Activated CD4-positive, alpha-beta T cell treated with anti-CD3 and anti-CD28 coated beads, Interleukin-10, Interleukin-2, amounts not matched to agents 100 ng/mL and 50 ng/mL, durations not matched to agents 16 hours and 8 hours (primary cell): ENCODE data around the gene ATP1B1.
"Not testable (repeated sequence)": the region's sequence is repeated elsewhere in the genome, so short reads cannot be mapped to it uniquely, and the experiment has no call there.

Experiments used
- DNase-seq: peaks from one replicate; pipeline ENCODE4 v3.0.0-alpha.2; 2020

Gene ATP1B1

DNA sequence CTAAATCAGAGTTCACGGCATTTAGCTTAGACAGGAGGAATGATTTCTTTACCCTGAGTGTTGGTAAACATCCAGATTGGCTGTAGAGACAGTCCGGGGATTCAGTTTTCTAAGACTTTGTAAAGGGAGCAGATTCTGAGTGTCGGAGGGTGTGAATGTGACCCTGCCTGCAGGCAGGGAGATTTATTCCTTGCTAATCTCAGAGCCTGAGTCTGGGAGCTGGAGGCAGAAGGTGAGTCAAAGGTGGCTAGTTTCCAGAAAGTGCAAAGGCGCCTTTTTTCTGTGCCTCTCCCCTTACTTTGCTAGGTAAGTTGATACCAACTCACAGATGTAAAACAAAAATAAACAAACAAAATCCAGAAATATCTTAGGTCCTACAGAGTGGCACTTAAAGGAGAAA is 11.7 kb downstream of the ATP1B1 start:
- no peak for DNase-seq

DNA sequence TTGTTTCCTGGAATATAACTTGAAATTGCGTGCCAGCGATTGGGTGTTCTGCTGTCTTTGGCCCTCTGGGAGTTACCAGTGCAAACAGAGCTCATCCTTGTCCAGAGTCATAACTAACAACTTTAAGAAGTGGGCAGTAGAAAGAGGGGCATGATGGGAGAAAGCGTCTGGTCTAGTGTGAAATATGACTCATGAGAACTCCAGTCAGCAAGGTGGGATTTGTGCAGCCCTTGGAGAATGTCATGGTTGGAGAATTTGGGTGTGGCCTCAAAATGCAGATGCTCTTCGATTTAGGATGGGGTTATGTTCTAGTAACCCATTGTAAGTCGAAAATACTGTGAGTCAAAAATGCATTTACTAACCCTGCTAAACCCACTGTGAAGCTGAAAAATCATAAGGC is 12.9 kb downstream of the ATP1B1 start:
- no peak for DNase-seq

DNA sequence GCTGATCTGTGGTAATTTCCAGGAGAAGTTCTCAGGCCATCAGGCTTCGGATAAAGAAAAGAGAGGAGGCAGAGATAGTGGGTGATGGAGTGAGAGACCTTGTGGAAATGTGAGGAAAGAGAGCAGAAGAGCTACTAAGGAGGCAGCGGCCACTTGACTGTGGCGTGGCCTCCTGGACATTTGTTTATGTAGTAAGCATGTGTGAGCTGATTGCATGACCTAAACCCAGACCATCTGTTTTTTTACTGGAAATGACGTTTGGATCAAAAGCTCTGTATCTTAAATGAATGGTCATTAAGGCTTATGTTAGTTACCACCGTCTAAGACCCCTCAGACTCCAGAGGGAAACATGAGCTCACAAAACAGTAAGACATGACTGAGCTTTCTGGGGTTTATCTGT is 13.6 kb downstream of the ATP1B1 start:
- DNase-seq: no peak

DNA sequence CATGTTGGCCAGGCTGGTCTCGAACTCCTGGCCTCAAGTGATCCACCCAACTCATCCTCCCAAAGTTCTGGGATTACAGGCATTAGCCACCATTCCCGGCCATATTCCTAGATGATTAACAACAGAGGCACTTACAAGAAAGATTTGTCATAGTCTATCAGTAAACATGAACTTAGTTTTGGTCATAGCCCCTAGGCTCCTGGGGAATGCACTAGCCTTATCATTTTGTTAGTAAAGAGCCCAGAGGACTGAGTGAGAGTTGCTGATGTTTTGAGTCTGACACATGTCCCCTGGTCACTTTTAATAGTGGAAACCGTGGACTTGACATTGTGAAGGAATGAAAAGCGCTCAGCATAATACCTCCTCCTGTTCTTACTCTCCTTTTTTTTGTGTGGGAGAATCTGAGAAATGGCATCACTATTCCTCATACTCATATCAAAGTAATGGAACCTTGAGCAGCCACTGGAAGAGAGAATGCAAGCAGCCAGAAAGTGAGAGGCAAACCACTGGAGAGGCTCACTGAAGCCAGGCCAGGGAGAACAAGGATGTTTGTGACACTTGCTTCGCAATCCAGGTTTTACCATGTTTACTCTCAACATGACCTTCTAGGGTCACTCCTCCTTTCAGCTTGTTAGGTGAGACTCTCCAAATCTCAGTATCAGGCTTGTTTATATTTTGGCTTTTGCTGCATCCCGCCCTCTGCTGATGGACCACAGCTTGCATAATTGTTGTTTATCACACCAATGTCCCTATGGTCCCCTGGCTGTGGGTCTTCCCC is 14.8 kb downstream of the ATP1B1 start:
- DNase-seq: no peak

DNA sequence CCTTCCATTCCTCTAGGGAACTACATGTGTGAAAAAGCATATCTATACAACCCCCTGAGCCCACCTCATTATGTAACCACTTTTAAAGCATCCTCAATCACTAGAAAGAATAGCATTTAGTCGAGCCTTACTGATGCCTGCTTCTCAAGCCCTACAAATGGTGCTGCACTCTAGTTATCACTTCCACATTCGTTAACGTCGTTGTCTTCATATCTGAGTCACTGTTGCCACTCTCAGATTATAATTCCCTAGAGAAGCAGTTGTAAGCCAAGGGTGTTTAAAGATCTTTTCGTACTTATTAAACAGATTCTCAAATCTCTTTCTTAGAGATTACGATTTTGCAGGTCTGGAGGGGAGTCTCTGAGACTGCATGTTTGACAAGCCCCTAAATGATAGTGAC is 16.5 kb downstream of the ATP1B1 start:
- DNase-seq: no peak

DNA sequence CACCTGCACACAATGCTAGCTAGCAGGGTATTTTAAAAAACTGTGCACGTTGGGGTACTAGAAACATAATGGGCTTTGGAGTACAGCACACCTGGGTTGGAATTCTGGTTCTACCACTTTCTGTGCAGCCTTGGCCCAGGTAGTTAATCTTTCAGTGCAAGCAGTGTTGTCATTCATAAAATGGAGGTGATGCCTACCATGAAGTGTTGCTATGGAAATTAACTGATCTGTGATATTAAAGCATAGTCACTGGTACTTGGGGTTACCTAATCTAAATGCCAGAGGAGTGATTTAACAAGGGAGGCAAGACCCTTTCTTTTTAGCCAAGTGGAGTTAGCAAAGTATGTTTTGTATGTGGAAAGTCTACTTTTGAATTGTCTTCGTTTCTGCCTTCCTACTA is 18.0 kb downstream of the ATP1B1 start:
- DNase-seq: no peak

DNA sequence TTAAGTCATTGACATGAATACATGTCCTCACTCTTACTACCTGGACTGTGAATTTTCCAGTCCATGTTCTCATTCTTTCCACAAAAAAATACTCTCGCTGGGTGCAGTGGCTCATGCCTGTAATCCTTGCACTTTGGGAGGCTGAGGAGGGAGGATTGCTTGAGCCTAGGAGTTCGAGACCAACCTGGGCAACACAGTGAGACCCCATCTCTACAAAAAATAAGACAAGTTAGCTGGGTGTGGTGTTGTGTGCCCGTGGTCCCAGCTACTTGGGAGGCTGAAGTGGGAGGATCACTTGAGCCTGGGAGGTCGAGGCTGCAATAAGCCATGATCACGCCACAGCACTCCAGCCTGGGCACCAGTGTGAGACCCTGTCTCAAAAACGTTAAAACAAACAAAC is 19.1 kb downstream of the ATP1B1 start:
- DNase-seq: not testable (repeated sequence)

DNA sequence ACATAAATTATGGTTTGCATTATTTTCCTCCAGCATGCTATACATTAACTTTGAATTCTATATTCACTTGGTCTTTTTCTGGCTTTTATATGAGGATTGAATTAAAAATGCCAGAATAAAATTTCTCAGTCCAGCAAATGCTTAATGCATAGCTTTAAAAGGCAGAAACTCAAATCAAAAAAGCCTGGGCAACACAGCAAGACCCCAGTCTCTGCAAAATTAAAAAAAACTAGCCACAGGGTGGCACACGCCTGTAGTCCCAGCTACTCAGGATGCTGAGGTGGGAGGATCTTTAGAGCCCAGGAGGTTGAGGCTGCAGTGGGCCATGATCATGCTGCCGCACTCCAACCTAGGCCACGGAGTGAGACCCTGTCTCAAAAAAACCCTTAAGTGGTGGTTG is 19.8 kb downstream of the ATP1B1 start:
- DNase-seq: no peak

DNA sequence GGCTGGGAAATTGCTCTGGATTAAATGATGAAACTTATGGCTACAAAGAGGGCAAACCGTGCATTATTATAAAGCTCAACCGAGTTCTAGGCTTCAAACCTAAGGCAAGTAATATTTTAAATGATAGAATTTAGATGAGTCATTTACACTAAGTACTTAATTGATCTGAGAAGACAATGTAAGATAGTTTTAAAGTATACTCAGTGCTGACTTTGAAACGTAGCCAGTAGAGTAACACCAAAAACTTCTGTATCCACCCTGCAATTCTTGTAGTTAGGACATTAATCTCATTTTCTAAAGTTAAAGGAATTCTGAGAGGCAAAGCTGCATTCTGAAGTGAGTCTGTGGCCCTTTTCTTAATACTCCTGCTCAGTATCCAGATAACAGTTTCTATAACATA is 20.8 kb downstream of the ATP1B1 start:
- DNase-seq: no peak

DNA sequence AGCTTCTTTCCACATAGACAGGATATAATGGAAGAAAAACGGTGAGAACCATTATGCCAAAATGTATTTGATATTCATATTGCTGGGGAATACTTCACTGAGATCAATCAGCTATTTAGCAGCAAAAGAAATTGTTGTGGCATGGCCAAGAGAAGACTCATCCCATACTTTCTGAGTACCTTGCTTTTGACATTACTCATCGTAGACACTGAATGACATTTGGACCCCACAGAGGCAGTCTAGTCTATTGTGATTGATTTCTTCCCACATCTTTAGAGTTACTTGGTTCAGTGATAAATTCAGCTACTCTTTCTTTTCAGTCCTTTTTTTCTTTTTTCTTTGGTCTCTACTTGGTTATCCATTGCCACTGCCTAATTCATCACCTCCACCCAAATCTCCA is 22.1 kb downstream of the ATP1B1 start:
- peak; percentile 41 for DNase-seq

DNA sequence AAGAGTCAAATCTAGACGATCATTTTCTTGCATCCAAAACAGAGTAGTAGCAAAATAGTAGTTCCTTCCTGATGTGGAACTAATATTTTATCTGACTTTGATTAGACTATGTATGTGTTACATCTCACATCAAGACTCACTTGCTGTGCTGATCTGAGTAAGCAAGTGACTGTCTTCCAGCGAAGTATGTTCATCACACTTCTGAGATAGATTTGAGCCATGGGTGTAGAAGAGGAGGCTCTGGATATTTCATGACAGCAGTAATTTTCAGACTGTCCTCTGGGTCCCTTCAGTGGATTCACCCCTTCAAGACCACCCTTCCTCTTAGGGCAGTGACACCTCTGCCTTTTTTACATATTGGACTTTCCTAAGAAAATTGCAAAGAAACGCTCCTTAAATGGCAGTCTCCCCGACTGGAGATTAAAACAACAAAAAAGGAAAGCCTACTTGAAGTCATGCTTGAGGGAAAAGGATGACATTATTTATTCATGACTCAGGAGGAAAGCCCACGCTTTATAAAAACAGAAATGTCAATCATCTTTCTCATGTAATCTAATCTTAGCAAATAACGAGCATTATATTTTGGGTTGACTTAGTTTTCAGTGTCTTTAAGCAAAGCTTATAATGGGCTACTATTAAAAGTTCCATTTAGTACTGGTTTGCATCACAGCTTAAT is 22.8 kb downstream of the ATP1B1 start:
- DNase-seq: no peak

DNA sequence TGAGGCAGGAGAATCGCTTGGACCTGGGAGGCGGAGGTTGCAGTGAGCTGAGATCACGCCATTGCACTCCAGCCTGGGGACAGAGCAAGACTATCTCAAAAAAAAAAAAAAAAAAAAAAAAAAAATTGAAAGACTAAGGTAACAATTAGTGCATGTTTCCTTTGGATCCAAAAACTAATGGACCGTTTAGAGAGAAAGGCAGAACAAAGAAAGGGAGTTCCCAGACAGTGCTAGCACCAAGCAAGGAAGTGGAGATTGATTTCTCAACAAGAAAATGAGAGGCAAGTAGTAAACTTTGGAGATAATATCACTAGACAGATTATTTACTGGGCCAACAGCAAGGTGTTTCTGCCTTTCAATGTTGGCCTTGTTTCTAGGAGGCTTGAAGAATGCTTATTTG is 24.2 kb downstream of the ATP1B1 start:
- no peak for DNase-seq

DNA sequence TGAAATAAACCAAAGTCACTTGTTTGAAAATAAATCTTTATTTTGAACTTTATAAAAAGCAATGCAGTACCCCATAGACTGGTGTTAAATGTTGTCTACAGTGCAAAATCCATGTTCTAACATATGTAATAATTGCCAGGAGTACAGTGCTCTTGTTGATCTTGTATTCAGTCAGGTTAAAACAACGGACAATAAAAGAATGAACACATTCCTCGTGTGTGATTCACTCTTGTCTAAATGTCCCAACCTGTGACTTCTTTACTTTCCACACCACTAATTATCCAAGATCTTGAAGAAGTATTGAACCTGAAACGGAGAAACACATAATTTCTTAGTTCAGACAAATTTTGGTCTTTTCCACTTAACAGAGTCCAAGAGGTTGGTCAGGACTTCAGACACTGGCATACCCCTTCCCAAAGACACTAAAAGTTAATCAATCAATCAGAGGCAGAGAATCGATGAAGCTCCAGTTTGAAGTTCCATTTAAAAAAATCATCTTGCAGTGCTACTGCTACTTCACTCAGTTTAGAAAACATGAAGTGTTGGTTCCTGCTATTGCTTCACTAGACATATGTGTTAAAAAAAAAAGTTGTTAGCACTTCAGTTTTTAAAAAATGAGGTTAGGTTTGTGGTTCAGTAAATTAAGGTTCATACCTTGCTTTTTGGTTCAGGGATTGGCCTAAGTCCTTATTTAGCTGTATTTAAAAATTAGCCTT is 26.2 kb downstream of the ATP1B1 start:
- DNase-seq: no peak

DNA sequence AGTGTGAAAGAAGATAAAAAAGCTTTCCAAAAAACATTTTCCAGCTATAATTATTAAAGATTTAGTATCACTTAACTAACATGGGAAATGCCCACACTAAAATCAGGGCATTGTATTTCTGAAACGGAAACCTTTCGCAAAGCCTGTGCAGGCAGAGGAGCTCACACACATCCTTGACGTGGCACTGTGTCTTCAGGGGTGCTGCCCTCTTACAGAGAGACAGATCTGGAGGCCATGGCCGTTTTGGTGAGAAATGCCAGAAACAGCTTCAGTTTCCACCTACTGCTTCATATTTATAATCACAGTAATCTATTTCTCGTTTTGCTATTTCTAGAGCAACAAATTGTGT is 26.7 kb downstream of the ATP1B1 start:
- no peak for DNase-seq

DNA sequence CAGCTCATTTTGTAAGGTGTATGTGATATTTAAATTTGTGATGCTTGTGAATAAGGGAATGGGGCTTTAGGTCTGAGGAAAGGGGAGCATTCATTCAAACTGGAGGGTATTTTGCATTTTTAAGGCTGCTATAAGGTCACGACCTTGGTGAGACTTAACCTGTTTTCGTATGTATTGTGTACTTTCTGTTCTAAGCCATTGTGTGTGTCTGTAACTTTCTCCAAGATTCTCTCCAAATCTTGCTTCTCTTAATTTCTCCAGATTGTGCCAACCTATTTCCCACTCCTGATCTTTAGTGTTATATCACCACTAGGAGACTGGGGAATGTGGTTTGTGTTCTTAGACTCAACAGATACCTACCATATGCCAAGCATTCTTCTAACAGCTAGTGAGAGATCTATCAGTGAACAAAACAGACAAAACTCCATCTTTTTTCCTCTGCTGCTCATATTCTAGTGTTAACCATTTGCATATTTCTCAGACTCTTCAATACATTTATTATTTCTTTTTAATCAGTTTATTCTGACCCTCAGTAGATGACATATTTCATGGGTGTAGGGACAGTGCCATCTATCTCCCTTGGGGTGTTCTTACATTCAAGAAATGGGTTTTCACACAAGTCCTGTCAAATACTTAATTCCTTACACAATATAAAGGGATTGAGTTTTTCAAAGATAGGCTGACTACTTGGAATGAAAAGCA is 27.5 kb downstream of the ATP1B1 start:
- DNase-seq: no peak

DNA sequence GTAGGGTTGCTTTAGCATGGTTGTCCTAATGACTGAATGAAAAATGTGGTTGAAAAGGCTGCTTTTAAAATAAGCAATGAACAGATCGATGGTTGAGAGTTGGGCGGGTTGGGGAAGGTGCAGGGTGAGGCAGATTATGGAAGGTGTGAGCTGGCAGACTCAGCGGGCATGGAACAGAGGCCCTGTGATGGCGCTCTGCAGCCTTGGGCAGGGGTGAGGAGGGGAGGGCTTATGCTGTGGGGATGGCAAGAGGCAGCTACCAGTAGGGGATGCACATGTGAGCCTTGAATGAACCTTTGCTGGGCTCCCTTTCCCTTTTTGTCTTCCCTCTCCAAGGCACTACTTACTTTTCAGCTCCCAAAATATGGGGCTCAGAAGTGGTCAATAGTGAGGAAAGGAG is 30.9 kb downstream of the ATP1B1 start:
- DNase-seq: no peak

DNA sequence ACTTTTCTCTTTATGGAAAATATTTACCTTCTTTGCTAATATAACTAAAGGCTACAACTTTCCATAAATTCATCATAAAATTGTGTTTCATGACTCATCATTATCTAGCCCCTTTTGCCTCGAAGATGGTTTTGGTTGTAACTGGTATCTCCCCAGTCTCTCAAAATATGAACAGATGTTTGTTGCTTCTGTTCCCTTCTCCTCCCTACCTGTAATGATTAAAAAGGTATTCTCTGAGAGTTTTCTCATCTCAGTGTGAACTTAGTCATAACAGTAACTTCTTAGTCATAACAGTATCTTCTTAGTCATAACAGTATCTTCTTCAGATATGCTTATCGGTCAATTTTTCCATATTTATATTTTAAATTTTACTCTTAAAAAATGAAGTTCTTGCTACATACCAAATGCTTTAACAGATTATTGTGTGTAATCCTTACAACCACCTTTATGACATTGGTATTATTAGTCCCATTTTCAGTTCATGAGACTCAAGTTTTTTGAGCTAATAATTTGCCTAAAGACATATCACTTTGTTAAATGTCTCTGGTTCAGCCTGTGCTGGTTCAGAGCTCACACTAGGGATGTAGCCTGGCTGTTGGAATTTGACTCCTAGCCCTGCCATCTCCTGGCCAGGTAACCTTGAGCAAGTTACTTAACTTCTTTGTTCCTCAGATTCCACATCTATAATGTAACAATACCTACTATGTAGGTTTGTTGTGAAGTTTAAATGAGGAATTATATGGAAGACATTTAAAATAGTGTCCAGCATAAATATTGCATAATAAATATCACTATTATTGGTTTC is 32.6 kb downstream of the ATP1B1 start:
- peak; percentile 84 for DNase-seq

DNA sequence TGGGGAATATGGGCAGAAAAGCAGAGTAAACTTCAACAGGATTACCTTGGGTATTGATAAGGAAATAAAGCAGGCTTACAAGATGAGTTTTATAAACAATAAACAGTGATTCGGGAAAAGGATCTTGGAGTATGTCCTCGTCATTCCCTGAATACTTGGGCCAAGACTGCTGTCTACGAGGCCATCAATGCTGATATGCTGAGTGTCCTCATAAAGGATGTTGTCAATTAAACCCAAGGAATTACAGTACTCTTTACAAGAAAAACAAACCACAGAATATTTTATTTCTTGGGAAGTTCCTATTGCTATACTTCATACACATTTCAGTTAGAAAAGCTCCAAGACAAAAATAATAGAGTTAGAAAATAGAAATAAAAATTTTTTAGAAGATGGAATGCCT is 34.9 kb downstream of the ATP1B1 start:
- DNase-seq: no peak

DNA sequence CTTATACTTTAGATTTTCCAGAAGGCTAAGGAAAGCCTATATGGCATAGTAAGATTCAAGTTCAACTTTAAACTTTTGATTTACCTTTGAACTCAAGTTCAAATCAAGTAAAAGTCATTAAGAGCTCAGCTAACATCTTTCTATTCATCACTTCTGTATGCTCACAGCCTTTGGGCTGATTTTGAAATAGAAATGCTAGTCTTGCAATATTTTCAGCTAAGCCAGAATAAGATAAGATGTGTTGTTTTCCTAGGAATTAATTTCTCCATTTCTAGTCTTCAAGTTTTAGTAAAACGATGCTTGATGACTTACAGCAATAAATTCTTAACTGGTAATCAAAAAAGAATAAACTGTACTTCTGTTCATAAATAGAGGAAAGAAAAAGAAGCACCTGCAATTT is 35.6 kb downstream of the ATP1B1 start:
- no peak for DNase-seq

DNA sequence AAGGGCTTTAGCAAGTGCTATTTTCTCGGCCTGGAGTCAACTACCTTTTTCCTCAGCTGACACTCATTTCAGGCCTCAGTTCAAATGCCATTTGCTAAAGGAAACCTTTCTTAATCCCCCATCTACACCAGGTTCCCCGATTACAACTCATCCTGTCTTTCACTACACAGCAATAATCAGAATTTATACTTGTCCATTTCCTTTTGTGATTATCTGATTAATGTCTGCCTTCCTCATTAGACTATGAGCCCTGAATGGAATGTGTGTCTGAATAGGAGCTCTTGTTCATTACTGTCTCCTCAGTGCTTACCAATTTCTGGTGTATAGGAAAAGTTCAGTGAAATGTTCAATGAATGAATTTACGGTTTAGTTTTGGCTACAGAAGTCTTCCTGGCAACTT is 36.9 kb downstream of the ATP1B1 start:
- DNase-seq: no peak

DNA sequence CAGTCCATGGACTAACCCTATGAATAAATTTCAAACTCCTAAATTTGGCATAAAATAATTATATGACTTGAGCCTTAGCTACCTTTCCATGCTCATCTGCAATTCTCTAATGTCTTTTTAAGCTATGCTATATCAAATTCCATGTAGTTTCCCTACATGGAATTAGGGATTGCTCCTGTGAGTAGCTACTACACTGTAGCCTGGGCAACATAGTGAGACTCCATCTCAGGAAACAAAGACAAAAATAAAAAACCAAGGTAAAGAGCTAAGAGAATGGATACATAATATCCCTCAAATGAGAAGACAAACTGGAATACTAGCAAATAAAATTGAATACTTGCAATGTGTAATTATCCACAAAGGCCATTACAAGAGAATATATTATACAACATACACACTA is 37.5 kb downstream of the ATP1B1 start:
- DNase-seq: no peak

DNA sequence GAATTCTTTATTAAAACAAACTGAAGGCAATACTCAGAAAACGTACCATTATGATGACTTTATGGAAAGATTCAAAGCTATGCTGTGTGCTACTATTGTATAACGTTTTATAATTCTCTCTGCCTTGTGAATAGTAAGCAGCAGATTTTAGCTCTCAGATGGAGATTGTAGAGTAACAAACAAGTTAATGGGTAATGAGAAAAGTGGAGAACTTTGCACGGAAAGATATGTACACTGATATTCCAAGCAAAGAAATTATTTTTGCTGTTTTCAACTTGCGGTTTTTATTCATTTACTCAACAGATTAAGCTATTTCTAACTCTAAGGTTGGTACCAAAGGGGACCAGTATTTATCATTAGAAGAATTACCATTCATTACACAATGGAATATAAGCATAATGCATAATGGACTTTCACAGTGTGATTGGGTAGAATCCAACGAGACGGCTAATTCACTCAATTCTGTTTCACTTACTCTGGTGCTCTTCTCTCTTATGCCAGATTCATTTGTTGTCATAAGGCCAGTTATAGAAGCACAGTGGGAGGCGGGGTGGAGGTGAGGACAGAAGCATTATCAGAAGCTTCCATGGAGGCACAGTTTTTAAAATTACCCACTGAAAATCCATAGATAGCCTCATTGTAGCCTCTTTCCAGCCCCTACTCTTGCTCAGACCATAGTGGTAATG is 38.6 kb downstream of the ATP1B1 start:
- DNase-seq: no peak
